Fibroblast of skin of left quadriceps (primary cell): Measurements from ENCODE around the gene NT5E.
"Not testable (repeated sequence)": the region's sequence is repeated elsewhere in the genome, so short reads cannot be mapped to it uniquely, and the experiment has no call there.

ENCODE experiments used
- DNase-seq, 2 experiments: peaks; one replicate each; pipeline ENCODE4 v3.0.0-alpha.2; 2013; ENCODE audit warnings: low read depth in 2 of 2

The NT5E gene

GRCh38 chr6:85449818-85450759 lies at the start of gene NT5E:
NT5E (plus strand) TSS chr6:85450083; CDS start chr6:85450140, 57 bp downstream.
- DNase-seq = no peak

- DNase-seq = no peak
Observed at GRCh38 chr6:85400331-85400730, 49.6 kb upstream of the NT5E start.

GRCh38 chr6:85401186-85402021 lies 48.5 kb upstream of the NT5E start:
- no peak for DNase-seq

GRCh38 chr6:85402071-85402470 lies 47.8 kb upstream of the NT5E start:
- DNase-seq = no peak

- no peak for DNase-seq
Observed at GRCh38 chr6:85402922-85403321, 47.0 kb upstream of the NT5E start.

- DNase-seq = peak; percentile 81 to 84
Observed at GRCh38 chr6:85403331-85404015, 46.4 kb upstream of the NT5E start.

- DNase-seq = not testable (repeated sequence)
Observed at GRCh38 chr6:85404016-85404563, 45.8 kb upstream of the NT5E start.

- peak; percentile 86 for DNase-seq
Observed at GRCh38 chr6:85404564-85405174, 45.2 kb upstream of the NT5E start.

- DNase-seq = no peak
Observed at GRCh38 chr6:85405175-85405852, 44.6 kb upstream of the NT5E start.

- DNase-seq = no peak
Observed at GRCh38 chr6:85405853-85406198, 44.1 kb upstream of the NT5E start.

GRCh38 chr6:85406641-85407075 lies 43.2 kb upstream of the NT5E start:
- DNase-seq = no peak

GRCh38 chr6:85408039-85408438 lies 41.8 kb upstream of the NT5E start:
- DNase-seq = no peak

- DNase-seq = no peak
Observed at GRCh38 chr6:85412911-85413430, 36.9 kb upstream of the NT5E start.

- DNase-seq = no peak
Observed at GRCh38 chr6:85416049-85416448, 33.8 kb upstream of the NT5E start.

- no peak for DNase-seq
Observed at GRCh38 chr6:85416766-85417165, 33.1 kb upstream of the NT5E start.

- DNase-seq = no peak
Observed at GRCh38 chr6:85417336-85417735, 32.5 kb upstream of the NT5E start.

- peak; percentile 72 for DNase-seq
Observed at GRCh38 chr6:85418059-85418458, 31.8 kb upstream of the NT5E start.

- DNase-seq = no peak
Observed at GRCh38 chr6:85419046-85419759, 30.7 kb upstream of the NT5E start.

- no peak for DNase-seq
Observed at GRCh38 chr6:85420551-85420950, 29.3 kb upstream of the NT5E start.

GRCh38 chr6:85421181-85421580 lies 28.7 kb upstream of the NT5E start:
- no peak for DNase-seq
